Activated naive CD4-positive, alpha-beta T cell treated with anti-CD3 and anti-CD28 coated beads for 36 hours (primary cell): ENCODE data around the gene TTC9. TPM values are rescaled to one million over a fixed set of nuclear protein-coding genes. Genes with fewer than 3 reads are reported as not detected.
A peak's percentile ranks its signal among the peaks of the same experiment; 100 is the strongest.

Source experiments
- CTCF ChIA-PET: fragments of 350-600 bp; sonication (Branson Sonifier 250); formaldehyde crosslinking; loops from one replicate; lab custom pipeline; 2021; ENCODE audit warnings: antibody characterized with exemption; lab: Charles Lee
- DNase-seq: peaks from one replicate; pipeline ENCODE4 v3.0.0-alpha.2; 2020
- H3K27ac Mint-ChIP-seq: one replicate; pipeline ENCODE4 v1.8.0; 2021; ENCODE audit warnings: mild to moderate bottlenecking, mixed read lengths
- H3K27me3 Mint-ChIP-seq: one replicate; pipeline ENCODE4 v1.8.0; 2021; ENCODE audit warnings: low read depth, mixed read lengths
- H3K36me3 Mint-ChIP-seq: one replicate; pipeline ENCODE4 v1.8.0; 2021; ENCODE audit warnings: low read depth, mixed read lengths
- H3K4me1 Mint-ChIP-seq: one replicate; pipeline ENCODE4 v1.8.0; 2021; ENCODE audit warnings: low read depth, mixed read lengths
- H3K4me3 Mint-ChIP-seq: one replicate; pipeline ENCODE4 v1.8.0; 2021; ENCODE audit warnings: mild to moderate bottlenecking, moderate library complexity, mixed read lengths
- H3K9me3 Mint-ChIP-seq: one replicate; pipeline ENCODE4 v1.8.0; 2021; ENCODE audit warnings: mixed read lengths
- intact Hi-C: fragments of 100-400 bp; cut with micrococcal nuclease; formaldehyde crosslinking; loops from one replicate; pipeline ENCODE4 v1.15.1; 2023
- total RNA-seq, 2 experiments: library from RNA; stranded (reverse); gene quantifications; one replicate each; pipeline ENCODE4 v1.2.3, GENCODE V29; 2021

The TTC9 gene
- total RNA-seq, 2 experiments from 2014 or later: 7.5 to 7.6 TPM

- intact Hi-C loops: no loop called here
- no peak for DNase-seq
- H3K4me3 Mint-ChIP-seq: no peak overlapping the region
- H3K9me3 Mint-ChIP-seq: no peaks in the 10 kb centered on the region
- H3K27me3 Mint-ChIP-seq: no peaks in the 10 kb centered on the region
- CTCF ChIA-PET: interaction anchor here (0.6 to 1.6 kb wide), 4 partner anchors 10 to 578 kb away, joined by 3 to 8 read pairs (median 3); no protein-coding TSS in a partner anchor
- peaks cover 83% of the 10 kb centered on the region for H3K4me1 Mint-ChIP-seq
- H3K27ac Mint-ChIP-seq: no peak overlapping the region
- H3K36me3 Mint-ChIP-seq: no peaks in the 10 kb centered on the region
These were observed 6.6 kb downstream of the TTC9 start for GRCh38 chr14:70648346-70648745.

GRCh38 chr14:70649803-70650202, 8.1 kb downstream of the TTC9 start:
- Mint-ChIP-seq H3K27me3 (no peaks in the 10 kb centered on the region), H3K4me1 (peaks cover 81% of the 10 kb centered on the region), H3K9me3 (no peaks in the 10 kb centered on the region), H3K4me3 (no peak overlapping the region), H3K36me3 (no peaks in the 10 kb centered on the region), H3K27ac (no peak overlapping the region)
- no peak for DNase-seq
- intact Hi-C loops: loop anchor here (5.0 to 10.0 kb wide), 5 partner anchors 262 to 1855 kb away; partner anchors contain the start of genes SIPA1L1, SUSD6 and ZFP36L1
- CTCF ChIA-PET: no interaction called here

GRCh38 chr14:70651522-70651921, 9.8 kb downstream of the TTC9 start:
- H3K27me3 Mint-ChIP-seq: no peaks in the 10 kb centered on the region
- DNase-seq: peak; percentile 41
- no peaks in the 10 kb centered on the region for H3K36me3 Mint-ChIP-seq
- H3K9me3 Mint-ChIP-seq: no peaks in the 10 kb centered on the region
- CTCF ChIA-PET: interaction anchor here (0.7 to 1.7 kb wide), 2 partner anchors 9 to 12 kb away, joined by 4 read pairs; no protein-coding TSS in a partner anchor
- peaks cover 77% of the 10 kb centered on the region for H3K4me1 Mint-ChIP-seq
- intact Hi-C loops: loop anchor here (1.0 to 10.0 kb wide), 6 partner anchors 8 to 1857 kb away; partner anchors contain the start of genes SIPA1L1, SUSD6 and ZFP36L1
- no peak overlapping the region for H3K4me3 Mint-ChIP-seq
- peak overlapping the region; percentile 77 for H3K27ac Mint-ChIP-seq

- H3K27me3 Mint-ChIP-seq: no peaks in the 10 kb centered on the region
- H3K4me3 Mint-ChIP-seq: no peak overlapping the region
- H3K36me3 Mint-ChIP-seq: no peaks in the 10 kb centered on the region
- peaks cover 79% of the 10 kb centered on the region for H3K4me1 Mint-ChIP-seq
- intact Hi-C loops: loop anchor here (1.0 to 10.0 kb wide), 6 partner anchors 8 to 1858 kb away; partner anchors contain the start of genes SIPA1L1, SUSD6 and ZFP36L1
- no peak for DNase-seq
- peak overlapping the region; percentile 69 for H3K27ac Mint-ChIP-seq
- no peaks in the 10 kb centered on the region for H3K9me3 Mint-ChIP-seq
- CTCF ChIA-PET: interaction anchor here (1.4 to 1.7 kb wide), 2 partner anchors 8 to 10 kb away, joined by 3 to 4 read pairs; no protein-coding TSS in a partner anchor
These were observed 11.2 kb downstream of the TTC9 start for GRCh38 chr14:70652871-70653270.

GRCh38 chr14:70653662-70654061, 11.9 kb downstream of the TTC9 start:
- H3K4me1 Mint-ChIP-seq: peaks cover 78% of the 10 kb centered on the region
- CTCF ChIA-PET: interaction anchor here (0.6 to 1.4 kb wide), 2 partner anchors 9 to 165 kb away, joined by 3 read pairs; no protein-coding TSS in a partner anchor
- DNase-seq: peak; percentile 27
- peak overlapping the region; percentile 98 for H3K27ac Mint-ChIP-seq
- intact Hi-C loops: loop anchor here (1.0 to 10.0 kb wide), 8 partner anchors 8 to 1859 kb away; partner anchors contain the start of genes MAP3K9, SIPA1L1, SUSD6 and ZFP36L1
- no peaks in the 10 kb centered on the region for H3K36me3 Mint-ChIP-seq
- peak overlapping the region; percentile 19 for H3K4me3 Mint-ChIP-seq
- H3K27me3 Mint-ChIP-seq: no peaks in the 10 kb centered on the region
- no peaks in the 10 kb centered on the region for H3K9me3 Mint-ChIP-seq

- peak; percentile 49 for DNase-seq
- Mint-ChIP-seq H3K27me3 (no peaks in the 10 kb centered on the region), H3K9me3 (no peaks in the 10 kb centered on the region), H3K27ac (peak overlapping the region; percentile 98), H3K4me3 (peak overlapping the region; percentile 83), H3K36me3 (no peaks in the 10 kb centered on the region), H3K4me1 (peaks cover 80% of the 10 kb centered on the region)
- CTCF ChIA-PET: interaction anchor here (0.8 to 1.8 kb wide), 2 partner anchors 9 to 13 kb away, joined by 3 to 5 read pairs; partner anchors contain the start of gene TTC9
- intact Hi-C loops: loop anchor here (1.0 to 10.0 kb wide), 10 partner anchors 11 to 1860 kb away; partner anchors contain the start of genes MAP3K9, SIPA1L1, SRSF5 and SUSD6
These were observed 12.9 kb downstream of the TTC9 start for GRCh38 chr14:70654632-70655031.

DNA sequence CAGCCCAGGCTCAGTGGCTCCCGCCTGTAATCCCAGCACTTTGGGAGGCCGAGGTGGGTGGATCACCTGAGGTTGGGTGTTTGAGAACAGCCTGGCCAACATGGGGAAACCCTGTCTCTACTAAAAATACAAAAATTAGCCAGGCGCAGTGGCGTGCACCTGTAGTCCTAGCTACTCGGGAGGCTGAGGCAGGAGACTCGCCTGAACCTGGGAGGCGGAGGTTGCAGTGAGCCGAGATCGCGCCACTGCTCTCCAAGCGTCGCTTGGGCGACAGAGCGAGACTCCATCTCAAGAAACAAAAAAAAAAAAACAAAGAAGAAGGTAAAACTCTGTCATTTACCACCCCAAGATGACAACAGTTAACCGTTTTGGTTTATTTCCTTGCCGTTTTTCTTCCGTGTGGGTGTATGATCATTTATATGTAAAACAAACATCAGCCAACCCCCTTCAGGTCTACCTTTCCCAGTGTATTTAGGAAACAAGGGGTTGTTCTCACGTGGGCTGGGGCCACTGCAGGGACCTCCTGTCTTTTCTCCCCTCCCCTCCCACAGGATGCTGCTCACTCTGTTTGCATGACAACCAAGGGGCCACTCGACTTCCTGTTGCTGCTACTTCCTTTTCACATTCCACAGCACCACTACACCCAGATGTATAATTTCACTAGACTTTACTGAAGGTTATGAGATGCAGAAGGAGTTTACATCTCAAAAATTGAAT, 13.6 kb downstream of the TTC9 start:
- DNase-seq: peak; percentile 92
- Mint-ChIP-seq H3K36me3 (no peaks in the 10 kb centered on the region), H3K27me3 (no peaks in the 10 kb centered on the region), H3K9me3 (no peaks in the 10 kb centered on the region), H3K4me1 (peaks cover 81% of the 10 kb centered on the region), H3K27ac (peak overlapping the region; percentile 98), H3K4me3 (peak overlapping the region; percentile 83)
- intact Hi-C loops: loop anchor here (1.0 to 10.0 kb wide), 9 partner anchors 12 to 1860 kb away; partner anchors contain the start of genes MAP3K9, SIPA1L1, SRSF5 and SUSD6
- CTCF ChIA-PET: interaction anchor here (0.8 to 1.8 kb wide), 3 partner anchors 9 to 14 kb away, joined by 3 to 5 read pairs (median 5); partner anchors contain the start of gene TTC9

- Mint-ChIP-seq H3K36me3 (peaks cover 8% of the 10 kb centered on the region), H3K9me3 (no peaks in the 10 kb centered on the region), H3K27me3 (no peaks in the 10 kb centered on the region), H3K4me1 (peaks cover 84% of the 10 kb centered on the region), H3K4me3 (peak overlapping the region; percentile 64), H3K27ac (peak overlapping the region; percentile 96)
- intact Hi-C loops: loop anchor here (5.0 to 10.0 kb wide), 6 partner anchors 666 to 1864 kb away; partner anchors contain the start of genes SIPA1L1, SRSF5, SUSD6 and ZFP36L1
- CTCF ChIA-PET: interaction anchor here (0.7 to 3.1 kb wide), 5 partner anchors 8 to 855 kb away, joined by 3 to 11 read pairs (median 7); no protein-coding TSS in a partner anchor
- peak; percentile 40 for DNase-seq
These were observed 17.2 kb downstream of the TTC9 start for GRCh38 chr14:70658899-70659298.

- H3K4me3 Mint-ChIP-seq: peak overlapping the region; percentile 62
- intact Hi-C loops: loop anchor here (1.0 kb wide), 4 partner anchors 8 to 61 kb away; partner anchors contain the start of genes MED6 and TTC9
- peak overlapping the region; percentile 96 for H3K27ac Mint-ChIP-seq
- CTCF ChIA-PET: interaction anchor here (0.9 to 1.5 kb wide), 5 partner anchors 13 to 52 kb away, joined by 3 to 5 read pairs (median 3); no protein-coding TSS in a partner anchor
- H3K9me3 Mint-ChIP-seq: no peaks in the 10 kb centered on the region
- peak; percentile 82 for DNase-seq
- H3K4me1 Mint-ChIP-seq: peaks cover 91% of the 10 kb centered on the region
- peaks cover 8% of the 10 kb centered on the region for H3K36me3 Mint-ChIP-seq
- H3K27me3 Mint-ChIP-seq: no peaks in the 10 kb centered on the region
These were observed 19.5 kb downstream of the TTC9 start for GRCh38 chr14:70660967-70661893.

GRCh38 chr14:70662080-70662479, 20.4 kb downstream of the TTC9 start:
- Mint-ChIP-seq H3K4me1 (peaks cover 92% of the 10 kb centered on the region), H3K4me3 (peak overlapping the region; percentile 4), H3K9me3 (no peaks in the 10 kb centered on the region), H3K27ac (peak overlapping the region; percentile 96), H3K27me3 (no peaks in the 10 kb centered on the region), H3K36me3 (peaks cover 8% of the 10 kb centered on the region)
- intact Hi-C loops: no loop called here
- DNase-seq: no peak
- CTCF ChIA-PET: interaction anchor here (0.9 to 1.5 kb wide), 4 partner anchors 13 to 18 kb away, joined by 3 to 5 read pairs (median 3); no protein-coding TSS in a partner anchor

- CTCF ChIA-PET: interaction anchor here (0.6 to 1.6 kb wide), 3 partner anchors 11 to 20 kb away, joined by 3 to 4 read pairs (median 4); no protein-coding TSS in a partner anchor
- H3K4me3 Mint-ChIP-seq: no peak overlapping the region
- no peaks in the 10 kb centered on the region for H3K9me3 Mint-ChIP-seq
- no peaks in the 10 kb centered on the region for H3K27me3 Mint-ChIP-seq
- H3K36me3 Mint-ChIP-seq: peaks cover 8% of the 10 kb centered on the region
- no peak for DNase-seq
- H3K4me1 Mint-ChIP-seq: peaks cover 87% of the 10 kb centered on the region
- H3K27ac Mint-ChIP-seq: peak overlapping the region; percentile 3
- intact Hi-C loops: no loop called here
These were observed 21.1 kb downstream of the TTC9 start for GRCh38 chr14:70662816-70663215.
